22Rv1 (cell line): ENCODE measurements around the gene MMP14.
"Not testable (repeated sequence)": the region's sequence is repeated elsewhere in the genome, so short reads cannot be mapped to it uniquely, and the experiment has no call there.

Experiments used
- CTCF ChIP-seq: fragments of 450-650 bp; IDR thresholded peaks from 2 replicates; pipeline ENCODE4 v1.5.1; 2017; ENCODE audit warnings: mild to moderate bottlenecking
- ZFX ChIP-seq: fragments of 450-650 bp; IDR thresholded peaks from 2 replicates; pipeline ENCODE4 v1.6.1; 2017; ENCODE audit warnings: antibody characterized with exemption, borderline replicate concordance

GRCh38 chr14:22829076-22829660, 7.2 kb upstream of the MMP14 start:
- TF ChIP-seq CTCF, ZFX: not testable (repeated sequence)
